Activated CD8-positive, alpha-beta memory T cell treated with anti-CD3 and anti-CD28 coated beads, Interleukin-2, amount 10 ng/mL, durations not matched to agents 7 days and 5 days (primary cell): ENCODE data around the gene RNU11. TPM values are rescaled to one million over a fixed set of nuclear protein-coding genes. Genes with fewer than 3 reads are reported as not detected.
A peak's percentile ranks its signal among the peaks of the same experiment; 100 is the strongest.

Experiments
- ATAC-seq: fragments of 150-1000 bp; cut with Tn5 transposase; one replicate; pipeline ENCODE4 v1.10.0; 2021; ENCODE audit warnings: moderate library complexity
- CTCF ChIA-PET: fragments of 350-600 bp; sonication (Branson Sonifier 250); formaldehyde crosslinking; loops from one replicate; lab custom pipeline; 2021; ENCODE audit warnings: antibody characterized with exemption; lab: Charles Lee
- DNase-seq: peaks from one replicate; pipeline ENCODE4 v3.0.0-alpha.2; 2020
- H3K27ac Mint-ChIP-seq: one replicate; pipeline ENCODE4 v1.8.0; 2021; ENCODE audit warnings: mild to moderate bottlenecking, mixed read lengths
- H3K27me3 Mint-ChIP-seq: one replicate; pipeline ENCODE4 v1.8.0; 2021; ENCODE audit warnings: mixed read lengths
- H3K36me3 Mint-ChIP-seq: one replicate; pipeline ENCODE4 v1.8.0; 2021; ENCODE audit warnings: mild to moderate bottlenecking, mixed read lengths
- H3K4me1 Mint-ChIP-seq: one replicate; pipeline ENCODE4 v1.8.0; 2021; ENCODE audit warnings: mixed read lengths
- H3K4me3 Mint-ChIP-seq: one replicate; pipeline ENCODE4 v1.8.0; 2021; ENCODE audit warnings: mild to moderate bottlenecking, moderate library complexity, mixed read lengths
- H3K9me3 Mint-ChIP-seq: one replicate; pipeline ENCODE4 v1.8.0; 2022; ENCODE audit warnings: low read depth, mixed read lengths
- total RNA-seq, 2 experiments: library from RNA; stranded (reverse); gene quantifications; one replicate each; pipeline ENCODE4 v1.2.3, GENCODE V29; 2021

Gene RNU11
- total RNA-seq, result not detected

GRCh38 chr1:28648474-28649198 lies at the start of gene RNU11:
Gene RNU11, plus strand, starts transcription at chr1:28648600.
- DNase-seq, result peak; percentile 94

GRCh38 chr1:28601696-28602095 lies 46.7 kb upstream of the RNU11 start:
- Mint-ChIP-seq H3K36me3 (peaks cover 12% of the 10 kb centered on the region), H3K27ac (peak overlapping the region; percentile 67), H3K4me3 (no peak overlapping the region), H3K27me3 (no peaks in the 10 kb centered on the region), H3K4me1 (peaks cover 14% of the 10 kb centered on the region), H3K9me3 (no peaks in the 10 kb centered on the region)
- peak; percentile 58 for DNase-seq
- CTCF ChIA-PET, result interaction anchor here (0.9 to 2.4 kb wide), 4 partner anchors 14 to 192 kb away, joined by 3 to 12 read pairs (median 6); no protein-coding TSS in a partner anchor
- ATAC-seq, result peak; percentile 47

More at GRCh38 chr1:28648474-28649198, at the start of gene RNU11:
- Mint-ChIP-seq H3K27ac (peak within 1 kb of the TSS; percentile 100), H3K9me3 (no peaks in the 10 kb centered on the region), H3K4me3 (peak within 1 kb of the TSS; percentile 76), H3K27me3 (no peaks in the 10 kb centered on the region), H3K4me1 (peaks cover 37% of the 10 kb centered on the region), H3K36me3 (no peaks in the 10 kb centered on the region)
- peak; percentile 73 for ATAC-seq
- CTCF ChIA-PET, result interaction anchor here (0.6 to 1.5 kb wide), 5 partner anchors 8 to 227 kb away, joined by 3 to 9 read pairs (median 3); partner anchors contain the start of genes GMEB1 and YTHDF2

- Mint-ChIP-seq H3K36me3 (peaks cover 12% of the 10 kb centered on the region), H3K4me3 (no peak overlapping the region), H3K27ac (no peak overlapping the region)
Measured at GRCh38 chr1:28602536-28603439, 45.6 kb upstream of the RNU11 start.

GRCh38 chr1:28604411-28604810 lies 44.0 kb upstream of the RNU11 start:
- CTCF ChIA-PET, result interaction anchor here (1.1 to 1.9 kb wide), 3 partner anchors 10 to 244 kb away, joined by 3 to 5 read pairs (median 4); no protein-coding TSS in a partner anchor
- peaks cover 13% of the 10 kb centered on the region for H3K36me3 Mint-ChIP-seq
- H3K27ac Mint-ChIP-seq, result no peak overlapping the region
- peaks cover 14% of the 10 kb centered on the region for H3K4me1 Mint-ChIP-seq
- H3K27me3 Mint-ChIP-seq, result no peaks in the 10 kb centered on the region
- no peak overlapping the region for H3K4me3 Mint-ChIP-seq
- ATAC-seq, result no peak
- no peaks in the 10 kb centered on the region for H3K9me3 Mint-ChIP-seq
- DNase-seq, result no peak

More at GRCh38 chr1:28602536-28603439, 45.6 kb upstream of the RNU11 start:
- Mint-ChIP-seq H3K9me3 (no peaks in the 10 kb centered on the region), H3K4me1 (peaks cover 14% of the 10 kb centered on the region), H3K27me3 (no peaks in the 10 kb centered on the region)
- DNase-seq, result peak; percentile 47
- no peak for ATAC-seq
- CTCF ChIA-PET, result interaction anchor here (0.6 to 2.4 kb wide), 17 partner anchors 13 to 361 kb away, joined by 3 to 12 read pairs (median 3); no protein-coding TSS in a partner anchor

- DNase-seq (no peak), ATAC-seq (no peak)
- Mint-ChIP-seq H3K27ac (no peak overlapping the region), H3K4me3 (no peak overlapping the region), H3K27me3 (no peaks in the 10 kb centered on the region), H3K36me3 (peaks cover 16% of the 10 kb centered on the region), H3K9me3 (no peaks in the 10 kb centered on the region), H3K4me1 (peaks cover 14% of the 10 kb centered on the region)
- CTCF ChIA-PET, result interaction anchor here (1.0 to 1.9 kb wide), 3 partner anchors 13 to 245 kb away, joined by 3 to 5 read pairs (median 4); no protein-coding TSS in a partner anchor
Measured at GRCh38 chr1:28604962-28605361, 43.4 kb upstream of the RNU11 start.

- DNase-seq (no peak), ATAC-seq (no peak)
- no peaks in the 10 kb centered on the region for H3K27me3 Mint-ChIP-seq
- CTCF ChIA-PET, result interaction anchor here (0.5 to 1.5 kb wide), 2 partner anchors 10 to 25 kb away, joined by 3 read pairs; no protein-coding TSS in a partner anchor
- peaks cover 11% of the 10 kb centered on the region for H3K4me1 Mint-ChIP-seq
- H3K27ac Mint-ChIP-seq, result no peak overlapping the region
- peaks cover 14% of the 10 kb centered on the region for H3K36me3 Mint-ChIP-seq
- no peaks in the 10 kb centered on the region for H3K9me3 Mint-ChIP-seq
- H3K4me3 Mint-ChIP-seq, result no peak overlapping the region
Measured at GRCh38 chr1:28606771-28607170, 41.6 kb upstream of the RNU11 start.

- H3K27me3 Mint-ChIP-seq, result no peaks in the 10 kb centered on the region
- no peak overlapping the region for H3K4me3 Mint-ChIP-seq
- no peak for ATAC-seq
- CTCF ChIA-PET, result no interaction called here
- H3K4me1 Mint-ChIP-seq, result no peaks in the 10 kb centered on the region
- no peaks in the 10 kb centered on the region for H3K9me3 Mint-ChIP-seq
- H3K27ac Mint-ChIP-seq, result no peak overlapping the region
- peaks cover 27% of the 10 kb centered on the region for H3K36me3 Mint-ChIP-seq
- DNase-seq, result no peak
Measured at GRCh38 chr1:28613175-28613574, 35.2 kb upstream of the RNU11 start.

GRCh38 chr1:28631713-28632112 lies 16.7 kb upstream of the RNU11 start:
- ATAC-seq, result no peak
- Mint-ChIP-seq H3K4me1 (peaks cover 8% of the 10 kb centered on the region), H3K27ac (no peak overlapping the region), H3K27me3 (no peaks in the 10 kb centered on the region), H3K4me3 (no peak overlapping the region), H3K9me3 (no peaks in the 10 kb centered on the region), H3K36me3 (peaks cover 5% of the 10 kb centered on the region)
- CTCF ChIA-PET, result interaction anchor here (2.6 kb wide), 1 partner anchor 9 kb away, joined by 8 read pairs; no protein-coding TSS in a partner anchor
- no peak for DNase-seq

GRCh38 chr1:28632560-28632959 lies 15.8 kb upstream of the RNU11 start:
- CTCF ChIA-PET, result no interaction called here
- ATAC-seq, result no peak
- Mint-ChIP-seq H3K27ac (no peak overlapping the region), H3K4me3 (no peak overlapping the region), H3K36me3 (peaks cover 5% of the 10 kb centered on the region), H3K4me1 (peaks cover 8% of the 10 kb centered on the region), H3K27me3 (no peaks in the 10 kb centered on the region), H3K9me3 (no peaks in the 10 kb centered on the region)
- DNase-seq, result no peak

GRCh38 chr1:28640766-28641165 lies 7.6 kb upstream of the RNU11 start:
- H3K36me3 Mint-ChIP-seq, result peaks cover 4% of the 10 kb centered on the region
- no peak overlapping the region for H3K27ac Mint-ChIP-seq
- no peaks in the 10 kb centered on the region for H3K27me3 Mint-ChIP-seq
- H3K4me3 Mint-ChIP-seq, result no peak overlapping the region
- peaks cover 34% of the 10 kb centered on the region for H3K4me1 Mint-ChIP-seq
- CTCF ChIA-PET, result interaction anchor here (0.6 to 2.7 kb wide), 12 partner anchors 8 to 392 kb away, joined by 3 to 18 read pairs (median 3); partner anchors contain the start of gene GMEB1
- ATAC-seq, result no peak
- H3K9me3 Mint-ChIP-seq, result no peaks in the 10 kb centered on the region
- peak; percentile 60 for DNase-seq

- ATAC-seq (peak; percentile 12), DNase-seq (no peak)
- H3K27ac Mint-ChIP-seq, result peak overlapping the region; percentile 94
- peaks cover 4% of the 10 kb centered on the region for H3K36me3 Mint-ChIP-seq
- H3K4me1 Mint-ChIP-seq, result peaks cover 41% of the 10 kb centered on the region
- H3K9me3 Mint-ChIP-seq, result no peaks in the 10 kb centered on the region
- no peaks in the 10 kb centered on the region for H3K27me3 Mint-ChIP-seq
- peak overlapping the region; percentile 97 for H3K4me3 Mint-ChIP-seq
- CTCF ChIA-PET, result interaction anchor here (0.9 to 3.7 kb wide), 14 partner anchors 9 to 313 kb away, joined by 3 to 31 read pairs (median 6); partner anchors contain the start of genes GMEB1, MED18 and YTHDF2
Measured at GRCh38 chr1:28642056-28642846, 6.1 kb upstream of the RNU11 start.
